ENCODE results near the gene ZNF428. TPM values are rescaled to one million over a fixed set of nuclear protein-coding genes. Genes with fewer than 3 reads are reported as not detected.
A peak's percentile ranks its signal among the peaks of the same experiment; 100 is the strongest.
"Not testable (repeated sequence)": the region's sequence is repeated elsewhere in the genome, so short reads cannot be mapped to it uniquely, and the experiment has no call there.

Gene ZNF428
- polyA plus RNA-seq, 1 of the 3 experiments (the other 2 are of a cell fraction), result 79.5 TPM

GRCh38 chr19:43589277-43589676 is 30.2 kb downstream of the ZNF428 start (continued):
- TF ChIP-seq CHD2 (IDR thresholded peaks at IDR 0.05; ENCODE audit: low read length, partially characterized antibody) (no peak), EP300 (IDR thresholded peaks at IDR 0.05; ENCODE audit: borderline replicate concordance in 1 of 2, low read depth in 1 of 2, low read length in 1 of 2) (no peak)

GRCh38 chr19:43587029-43587428 is 32.4 kb downstream of the ZNF428 start:
- H2AFZ ChIP-seq (ENCODE audit: low read depth); H4K20me1 ChIP-seq (ENCODE audit: insufficient read depth); DNase-seq; H3K9me2 ChIP-seq; H3K27me3 ChIP-seq (ENCODE audit: insufficient read depth); H3F3A ChIP-seq (replicated peaks; ENCODE audit: insufficient read depth); H3K4me2 ChIP-seq; H3K4me3 ChIP-seq (ENCODE audit: low read depth in 2 of 2, low read length in 1 of 2); H3K9ac ChIP-seq; H3K27ac ChIP-seq (ENCODE audit: low read depth in 2 of 2, low read length in 1 of 2); H3K4me1 ChIP-seq (ENCODE audit: control insufficient read depth in 1 of 2, insufficient read depth in 2 of 2, low read depth in 1 of 2, low read length in 1 of 2); H3K9me3 ChIP-seq: not testable (repeated sequence)
- ChIA-PET POLR2A (interaction anchor here (0.6 kb wide), 1 partner anchor 212 kb away, joined by 3 read pairs; no protein-coding TSS in a partner anchor), CTCF (interaction anchor here (0.7 to 4.3 kb wide), 3 partner anchors 7 to 48 kb away, joined by 3 to 25 read pairs (median 3); no protein-coding TSS in a partner anchor)
- H3K79me2 ChIP-seq (ENCODE audit: insufficient read depth), result peaks cover 28% of the 10 kb centered on the region; the same call in 1 of the 2 replicates
- peaks cover 19 to 25% of the 10 kb centered on the region in 2 experiments for H3K36me3 ChIP-seq (replicated peaks in 1 of 2; ENCODE audit: control insufficient read depth in 1 of 2, insufficient read depth in 2 of 2, low read length in 1 of 2)
- 91% methylated on average over 3 of the region's 3 CpGs for WGBS (ENCODE audit: low lambda C conversion rate)

- 80% methylated on average over 2 of the region's 2 CpGs for WGBS (ENCODE audit: low lambda C conversion rate)
- peaks cover 15 to 20% of the 10 kb centered on the region in 2 experiments for H3K36me3 ChIP-seq (replicated peaks in 1 of 2; ENCODE audit: control insufficient read depth in 1 of 2, insufficient read depth in 2 of 2, low read length in 1 of 2)
- no peaks in the 10 kb centered on the region for H4K20me1 ChIP-seq (ENCODE audit: insufficient read depth)
- POLR2A ChIA-PET, result interaction anchor here (0.6 kb wide), 1 partner anchor 213 kb away, joined by 3 read pairs; no protein-coding TSS in a partner anchor
- no peak overlapping the region for H3K4me2 ChIP-seq
- peaks cover 3% of the 10 kb centered on the region for H3F3A ChIP-seq (replicated peaks; ENCODE audit: insufficient read depth)
- H3K27ac ChIP-seq (ENCODE audit: low read depth in 2 of 2, low read length in 1 of 2), result peak overlapping the region in 1 of 2 experiments; percentile 58; a peak in 2 of 4 replicates
- TF ChIP-seq RFX5 (IDR thresholded peaks at IDR 0.05; ENCODE audit: low read length) (no peak), SMC3 (IDR thresholded peaks at IDR 0.05; ENCODE audit: low read depth, low read length) (no peak), NFIC (IDR thresholded peaks at IDR 0.05; ENCODE audit: borderline replicate concordance) (no peak), GATA2 (CRISPR knock-in tag; IDR thresholded peaks at IDR 0.05) (peak; percentile 49), MXI1 (IDR thresholded peaks at IDR 0.05; ENCODE audit: low read depth, low read length) (peak; percentile 64; the same call in 1 of the 2 replicates)
- H3K79me2 ChIP-seq (ENCODE audit: insufficient read depth), result peaks cover 21% of the 10 kb centered on the region; the same call in 1 of the 2 replicates
- H3K4me1 ChIP-seq (ENCODE audit: control insufficient read depth in 1 of 2, insufficient read depth in 2 of 2, low read depth in 1 of 2, low read length in 1 of 2), result peaks cover 0 to 14% of the 10 kb centered on the region in 2 experiments; a peak in 1 of 4 replicates
- H3K27me3 ChIP-seq (ENCODE audit: insufficient read depth), result no peaks in the 10 kb centered on the region
- H2AFZ ChIP-seq (ENCODE audit: low read depth), result no peak overlapping the region
- peak; percentile 53 for DNase-seq
- H3K9me2 ChIP-seq, result no peaks in the 10 kb centered on the region
- no peaks in the 10 kb centered on the region for H3K9me3 ChIP-seq
- CTCF ChIA-PET, result interaction anchor here (0.7 to 4.3 kb wide), 3 partner anchors 8 to 47 kb away, joined by 3 to 25 read pairs (median 3); no protein-coding TSS in a partner anchor
- no peak overlapping the region for H3K9ac ChIP-seq
- H3K4me3 ChIP-seq (ENCODE audit: low read depth in 2 of 2, low read length in 1 of 2), result no peak overlapping the region
Measured at GRCh38 chr19:43586346-43586745, 33.1 kb downstream of the ZNF428 start.

- H3K4me1 ChIP-seq (ENCODE audit: control insufficient read depth in 1 of 2, insufficient read depth in 2 of 2, low read depth in 1 of 2, low read length in 1 of 2), result peaks cover 0 to 20% of the 10 kb centered on the region in 2 experiments; a peak in 1 of 4 replicates
- no peak for TF ChIP-seq FOSL2 (IDR thresholded peaks at IDR 0.05; ENCODE audit: borderline replicate concordance, low read depth)
- no peak for TF ChIP-seq MAX (IDR thresholded peaks at IDR 0.05; ENCODE audit: low read depth)
- TF ChIP-seq RAD21 (IDR thresholded peaks at IDR 0.05; ENCODE audit: low read length), result no peak
- no peak for TF ChIP-seq RCOR1 (IDR thresholded peaks at IDR 0.05; ENCODE audit: low read length)
- TF ChIP-seq YY1 (IDR thresholded peaks at IDR 0.05; ENCODE audit: low read depth), result no peak
- TF ChIP-seq POLR2AphosphoS5 (IDR thresholded peaks at IDR 0.05; ENCODE audit: low read depth, low read length), result no peak
- TF ChIP-seq TEAD4 (IDR thresholded peaks at IDR 0.05; ENCODE audit: borderline replicate concordance, insufficient read depth), result no peak
- TF ChIP-seq PBX3 (IDR thresholded peaks at IDR 0.05), result no peak
- TF ChIP-seq JUND (IDR thresholded peaks at IDR 0.05), result no peak
- no peak for TF ChIP-seq IRF3 (IDR thresholded peaks at IDR 0.05; ENCODE audit: low read depth, low read length)
- no peak for TF ChIP-seq ELF1 (IDR thresholded peaks at IDR 0.05)
- TF ChIP-seq SIN3A (IDR thresholded peaks at IDR 0.05; ENCODE audit: borderline replicate concordance, low read depth, low read length), result no peak
Measured at GRCh38 chr19:43584484-43584883, 34.9 kb downstream of the ZNF428 start.

More at GRCh38 chr19:43584484-43584883, 34.9 kb downstream of the ZNF428 start:
- H4K20me1 ChIP-seq (ENCODE audit: insufficient read depth), result no peaks in the 10 kb centered on the region
- H3K27ac ChIP-seq (ENCODE audit: low read depth in 2 of 2, low read length in 1 of 2), result no peak overlapping the region
- CTCF ChIA-PET, result interaction anchor here (0.9 to 4.3 kb wide), 3 partner anchors 10 to 30 kb away, joined by 3 to 25 read pairs (median 5); partner anchors contain the start of gene XRCC1
- POLR2A ChIA-PET, result interaction anchor here (1.4 kb wide), 1 partner anchor 11 kb away, joined by 4 read pairs; the partner anchor contains the start of gene IRGQ
- H3K79me2 ChIP-seq (ENCODE audit: insufficient read depth), result peaks cover 10% of the 10 kb centered on the region; the same call in 1 of the 2 replicates
- H2AFZ ChIP-seq (ENCODE audit: low read depth), result no peak overlapping the region
- DNase-seq, result no peak
- H3K4me3 ChIP-seq (ENCODE audit: low read depth in 2 of 2, low read length in 1 of 2), result no peak overlapping the region
- no peaks in the 10 kb centered on the region for H3K9me2 ChIP-seq
- no peaks in the 10 kb centered on the region for H3K27me3 ChIP-seq (ENCODE audit: insufficient read depth)
- H3K36me3 ChIP-seq (replicated peaks in 1 of 2; ENCODE audit: control insufficient read depth in 1 of 2, insufficient read depth in 2 of 2, low read length in 1 of 2), result peaks cover 3 to 7% of the 10 kb centered on the region in 2 experiments
- no peak overlapping the region for H3K4me2 ChIP-seq
- peaks cover 3% of the 10 kb centered on the region for H3F3A ChIP-seq (replicated peaks; ENCODE audit: insufficient read depth)
- no peak overlapping the region for H3K9ac ChIP-seq
- H3K9me3 ChIP-seq, result no peaks in the 10 kb centered on the region
- WGBS (ENCODE audit: low lambda C conversion rate), result 90% methylated on average over 1 of the region's 1 CpG
